Renal pelvis (tissue), 12 donors: ENCODE results near the gene DDX5. TPM values are rescaled to one million over a fixed set of nuclear protein-coding genes. Genes with fewer than 3 reads are reported as not detected.
A peak's percentile ranks its signal among the peaks of the same experiment; 100 is the strongest.

Source experiments
- DNase-seq: peaks from one replicate; pipeline ENCODE4 v3.0.0-alpha.2; 2013
- long read RNA-seq, 16 experiments: transcript quantifications; one replicate each; lab custom pipeline, GENCODE V29; 2026
- polyA plus RNA-seq, 3 donors: library from polyadenylated mRNA; unstranded; fragments of 120-200 nt; gene quantifications; one replicate each; pipeline ENCODE4 v1.2.1, GENCODE V29; 2013; ENCODE audit not compliant: insufficient read length in 3 of 3

The DDX5 gene
- polyA plus RNA-seq: 100 to 1,000 TPM; 749 to 832 (median 771) TPM
- long read RNA-seq, donor 1, transcript DDX5-209 (4 exons, 667 nt): minor isoform, 7 of 255 reads
- long read RNA-seq, donor 1, transcript DDX5-201 (13 exons, 2,554 nt): major isoform, 139 of 255 reads
- long read RNA-seq, donor 1, transcript DDX5-233 (2 exons, 699 nt): minor isoform, 12 of 255 reads
- long read RNA-seq, donor 1, transcript DDX5-215 (12 exons, 3,558 nt): minor isoform, 17 of 255 reads
- long read RNA-seq, donor 1, partial matches to known transcripts: 73 of 255 reads
- long read RNA-seq, donor 1, other reads (novel, unspliced or antisense): 6 of 255 reads
- long read RNA-seq, donor 2, transcript DDX5-201 (13 exons, 2,554 nt): major isoform, 203 of 369 reads
- long read RNA-seq, donor 2, transcript DDX5-213 (4 exons, 820 nt): minor isoform, 5 of 369 reads
- long read RNA-seq, donor 2, transcript DDX5-215 (12 exons, 3,558 nt): minor isoform, 24 of 369 reads
- long read RNA-seq, donor 2, transcript DDX5-233 (2 exons, 699 nt): minor isoform, 5 of 369 reads
- long read RNA-seq, donor 2, partial matches to known transcripts: 125 of 369 reads
- long read RNA-seq, donor 2, other reads (novel, unspliced or antisense): 0 of 369 reads
- long read RNA-seq, donor 3, transcript DDX5-233 (2 exons, 699 nt): minor isoform, 5 of 303 reads
- long read RNA-seq, donor 3, transcript DDX5-215 (12 exons, 3,558 nt): minor isoform, 14 of 303 reads
- long read RNA-seq, donor 3, transcript DDX5-201 (13 exons, 2,554 nt): major isoform, 138 of 303 reads
- long read RNA-seq, donor 3, partial matches to known transcripts: 137 of 303 reads
- long read RNA-seq, donor 3, other reads (novel, unspliced or antisense): 0 of 303 reads
- long read RNA-seq, donor 4, transcript DDX5-201 (13 exons, 2,554 nt): major isoform, 144 of 255 reads
- long read RNA-seq, donor 4, transcript DDX5-215 (12 exons, 3,558 nt): minor isoform, 18 of 255 reads
- long read RNA-seq, donor 4, partial matches to known transcripts: 84 of 255 reads
- long read RNA-seq, donor 4, other reads (novel, unspliced or antisense): 0 of 255 reads
- long read RNA-seq, donor 5, transcript DDX5-201 (13 exons, 2,554 nt): major isoform, 73 of 139 reads
- long read RNA-seq, donor 5, partial matches to known transcripts: 56 of 139 reads
- long read RNA-seq, donor 5, other reads (novel, unspliced or antisense): 0 of 139 reads
- long read RNA-seq, donor 6, transcript DDX5-215 (12 exons, 3,558 nt): minor isoform, 6 of 227 reads
- long read RNA-seq, donor 6, transcript DDX5-201 (13 exons, 2,554 nt): major isoform, 123 of 227 reads
- long read RNA-seq, donor 6, transcript DDX5-233 (2 exons, 699 nt): minor isoform, 8 of 227 reads
- long read RNA-seq, donor 6, partial matches to known transcripts: 84 of 227 reads
- long read RNA-seq, donor 6, other reads (novel, unspliced or antisense): 0 of 227 reads
- long read RNA-seq, donor 7, transcript DDX5-215 (12 exons, 3,558 nt): minor isoform, 14 of 287 reads
- long read RNA-seq, donor 7, transcript DDX5-201 (13 exons, 2,554 nt): major isoform, 121 of 287 reads
- long read RNA-seq, donor 7, transcript DDX5-233 (2 exons, 699 nt): minor isoform, 13 of 287 reads
- long read RNA-seq, donor 7, partial matches to known transcripts: 134 of 287 reads
- long read RNA-seq, donor 7, other reads (novel, unspliced or antisense): 0 of 287 reads
- long read RNA-seq, donor 8, transcript DDX5-201 (13 exons, 2,554 nt): major isoform, 73 of 109 reads
- long read RNA-seq, donor 8, partial matches to known transcripts: 32 of 109 reads
- long read RNA-seq, donor 8, other reads (novel, unspliced or antisense): 0 of 109 reads
- long read RNA-seq, donor 9, transcript DDX5-233 (2 exons, 699 nt): minor isoform, 5 of 375 reads
- long read RNA-seq, donor 9, transcript DDX5-215 (12 exons, 3,558 nt): minor isoform, 13 of 375 reads
- long read RNA-seq, donor 9, transcript DDX5-201 (13 exons, 2,554 nt): major isoform, 173 of 375 reads
- long read RNA-seq, donor 9, partial matches to known transcripts: 163 of 375 reads
- long read RNA-seq, donor 9, other reads (novel, unspliced or antisense): 11 of 375 reads
- long read RNA-seq, donor 10, transcript DDX5-201 (13 exons, 2,554 nt): major isoform, 102 of 358 reads
- long read RNA-seq, donor 10, transcript DDX5-215 (12 exons, 3,558 nt): minor isoform, 15 of 358 reads
- long read RNA-seq, donor 10, partial matches to known transcripts: 218 of 358 reads
- long read RNA-seq, donor 10, other reads (novel, unspliced or antisense): 6 of 358 reads
- long read RNA-seq, donor 11, transcript DDX5-215 (12 exons, 3,558 nt): minor isoform, 5 of 151 reads
- long read RNA-seq, donor 11, transcript DDX5-233 (2 exons, 699 nt): minor isoform, 5 of 151 reads
- long read RNA-seq, donor 11, transcript DDX5-201 (13 exons, 2,554 nt): major isoform, 73 of 151 reads
- long read RNA-seq, donor 11, partial matches to known transcripts: 66 of 151 reads
- long read RNA-seq, donor 11, other reads (novel, unspliced or antisense): 0 of 151 reads
- long read RNA-seq, donor 12, transcript DDX5-201 (13 exons, 2,554 nt): major isoform, 181 of 374 reads
- long read RNA-seq, donor 12, transcript DDX5-215 (12 exons, 3,558 nt): minor isoform, 19 of 374 reads
- long read RNA-seq, donor 12, transcript DDX5-233 (2 exons, 699 nt): minor isoform, 11 of 374 reads
- long read RNA-seq, donor 12, partial matches to known transcripts: 152 of 374 reads
- long read RNA-seq, donor 12, other reads (novel, unspliced or antisense): 5 of 374 reads
- long read RNA-seq, donor 13, transcript DDX5-233 (2 exons, 699 nt): minor isoform, 6 of 339 reads
- long read RNA-seq, donor 13, transcript DDX5-215 (12 exons, 3,558 nt): minor isoform, 10 of 339 reads
- long read RNA-seq, donor 13, transcript DDX5-201 (13 exons, 2,554 nt): major isoform, 45 of 339 reads
- long read RNA-seq, donor 13, partial matches to known transcripts: 272 of 339 reads
- long read RNA-seq, donor 13, other reads (novel, unspliced or antisense): 0 of 339 reads
- long read RNA-seq, donor 14: 0 reads
- long read RNA-seq, donor 15: 0 reads
- long read RNA-seq, donor 16, transcript DDX5-201 (13 exons, 2,554 nt): major isoform, 144 of 324 reads
- long read RNA-seq, donor 16, transcript DDX5-215 (12 exons, 3,558 nt): minor isoform, 17 of 324 reads
- long read RNA-seq, donor 16, partial matches to known transcripts: 146 of 324 reads
- long read RNA-seq, donor 16, other reads (novel, unspliced or antisense): 5 of 324 reads

GRCh38 chr17:64506201-64506575, at the start of gene DDX5:
TSS of gene DDX5 (minus strand) at chr17:64506289. CDS start at chr17:64506119, 170 bp downstream.
- DNase-seq: peak; percentile 96

- DNase-seq: no peak
These were observed 49.2 kb upstream of the DDX5 start for GRCh38 chr17:64555281-64555680.

GRCh38 chr17:64554028-64554637, 48.0 kb upstream of the DDX5 start:
- DNase-seq: no peak

- no peak for DNase-seq
These were observed 45.4 kb upstream of the DDX5 start for GRCh38 chr17:64551461-64551860.

GRCh38 chr17:64547319-64547718, 41.2 kb upstream of the DDX5 start:
- no peak for DNase-seq

- DNase-seq: no peak
These were observed 40.6 kb upstream of the DDX5 start for GRCh38 chr17:64546716-64547115.

GRCh38 chr17:64544742-64545141, 38.7 kb upstream of the DDX5 start:
- DNase-seq: no peak

- DNase-seq: no peak
These were observed 34.2 kb upstream of the DDX5 start for GRCh38 chr17:64540118-64540776.

GRCh38 chr17:64538508-64539130, 32.5 kb upstream of the DDX5 start:
- DNase-seq: no peak

- DNase-seq: no peak
These were observed 31.4 kb upstream of the DDX5 start for GRCh38 chr17:64537488-64537887.

- no peak for DNase-seq
These were observed 30.8 kb upstream of the DDX5 start for GRCh38 chr17:64536913-64537312.

GRCh38 chr17:64535357-64535756, 29.3 kb upstream of the DDX5 start:
- DNase-seq: no peak

- no peak for DNase-seq
These were observed 28.1 kb upstream of the DDX5 start for GRCh38 chr17:64534187-64534586.

- DNase-seq: no peak
These were observed 27.7 kb upstream of the DDX5 start for GRCh38 chr17:64533784-64534183.

GRCh38 chr17:64532409-64532808, 26.3 kb upstream of the DDX5 start:
- no peak for DNase-seq

GRCh38 chr17:64531955-64532371, 25.9 kb upstream of the DDX5 start:
- no peak for DNase-seq
